ENCODE measurements around the gene DTNA. TPM values are rescaled to one million over a fixed set of nuclear protein-coding genes. Genes with fewer than 3 reads are reported as not detected.
"Not testable (repeated sequence)": the region's sequence is repeated elsewhere in the genome, so short reads cannot be mapped to it uniquely, and the experiment has no call there.

Gene DTNA
- total RNA-seq = 153 TPM
- long read RNA-seq, full-length matches to known transcripts = 9 of 72 reads
- long read RNA-seq, partial matches to known transcripts = 11 of 72 reads
- long read RNA-seq, other reads (novel, unspliced or antisense) = 52 of 72 reads

DNA sequence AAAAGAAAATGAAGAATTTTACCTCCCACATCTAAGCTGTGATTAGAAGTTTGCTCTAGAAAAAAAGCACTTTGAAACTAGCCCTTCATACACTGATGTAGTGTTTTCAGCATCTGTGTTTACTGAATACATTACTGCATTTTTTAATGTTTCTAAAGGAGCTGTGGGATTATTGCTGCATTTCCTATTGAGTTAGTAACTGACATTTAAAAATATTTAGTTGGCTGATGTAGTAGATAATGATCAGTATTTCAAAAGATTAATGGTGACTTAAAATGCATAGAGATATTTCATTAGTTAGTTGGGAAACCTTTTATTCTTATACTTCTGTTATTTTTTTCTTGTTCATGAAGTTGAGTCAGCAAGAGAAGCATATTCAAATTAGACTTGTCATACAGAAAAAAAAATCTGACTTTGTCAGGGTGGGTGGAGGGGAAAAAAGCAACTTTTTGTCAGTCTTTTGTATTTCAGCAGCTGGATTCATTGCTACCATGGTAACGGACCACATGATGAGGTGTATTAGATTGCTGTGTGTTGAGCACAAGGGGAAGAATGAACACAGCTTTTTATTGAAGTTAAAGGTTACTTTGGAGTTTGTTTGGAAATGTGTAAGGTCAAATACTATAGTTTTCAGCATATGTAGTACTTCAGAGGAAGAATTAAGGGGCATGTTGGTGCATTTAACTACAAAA is at the start of gene DTNA:
Gene DTNA, plus strand, starts transcription at position 549 of the 692 bp plus-strand sequence. CDS start 45,679 bp downstream, outside the sequence.
- DNase-seq (ENCODE audit: missing footprints) (no peak), ATAC-seq (peak; percentile 69)
- intact Hi-C loops (cut with DNase I) = loop anchor here (2.0 to 5.0 kb wide), 2 partner anchors 49 to 118 kb away; no protein-coding TSS in a partner anchor

DNA sequence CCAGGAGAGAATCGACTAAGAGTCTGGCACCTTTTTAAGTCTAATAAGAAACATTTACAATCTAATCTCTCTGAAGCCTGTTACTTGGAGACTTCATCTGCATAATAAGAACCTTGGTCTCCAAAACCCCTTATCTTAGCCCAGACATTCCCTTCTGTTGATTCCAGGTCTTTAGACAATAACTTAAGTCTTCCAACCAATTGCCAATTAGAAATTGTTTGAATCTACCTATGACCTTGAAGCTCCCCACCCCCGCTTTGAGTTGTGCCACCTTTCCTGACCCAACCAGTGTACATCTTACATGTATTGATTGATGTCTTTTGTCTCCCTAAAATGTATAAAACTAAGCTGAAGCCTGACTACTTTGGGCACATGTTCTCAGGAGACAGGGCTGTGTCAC is 49.5 kb upstream of the DTNA start:
- intact Hi-C loops (cut with DNase I) = loop anchor here (2.0 to 5.0 kb wide), 3 partner anchors 50 to 127 kb away; partner anchors contain the start of gene DTNA
- DNase-seq (ENCODE audit: missing footprints) = no peak
- no peak for ATAC-seq

- ATAC-seq = no peak
- DNase-seq (ENCODE audit: missing footprints) = no peak
- intact Hi-C loops (cut with DNase I) = loop anchor here (2.0 to 5.0 kb wide), 3 partner anchors 49 to 126 kb away; partner anchors contain the start of gene DTNA
Measured at GRCh38 chr18:34661464-34662087, 48.5 kb upstream of the DTNA start.

DNA sequence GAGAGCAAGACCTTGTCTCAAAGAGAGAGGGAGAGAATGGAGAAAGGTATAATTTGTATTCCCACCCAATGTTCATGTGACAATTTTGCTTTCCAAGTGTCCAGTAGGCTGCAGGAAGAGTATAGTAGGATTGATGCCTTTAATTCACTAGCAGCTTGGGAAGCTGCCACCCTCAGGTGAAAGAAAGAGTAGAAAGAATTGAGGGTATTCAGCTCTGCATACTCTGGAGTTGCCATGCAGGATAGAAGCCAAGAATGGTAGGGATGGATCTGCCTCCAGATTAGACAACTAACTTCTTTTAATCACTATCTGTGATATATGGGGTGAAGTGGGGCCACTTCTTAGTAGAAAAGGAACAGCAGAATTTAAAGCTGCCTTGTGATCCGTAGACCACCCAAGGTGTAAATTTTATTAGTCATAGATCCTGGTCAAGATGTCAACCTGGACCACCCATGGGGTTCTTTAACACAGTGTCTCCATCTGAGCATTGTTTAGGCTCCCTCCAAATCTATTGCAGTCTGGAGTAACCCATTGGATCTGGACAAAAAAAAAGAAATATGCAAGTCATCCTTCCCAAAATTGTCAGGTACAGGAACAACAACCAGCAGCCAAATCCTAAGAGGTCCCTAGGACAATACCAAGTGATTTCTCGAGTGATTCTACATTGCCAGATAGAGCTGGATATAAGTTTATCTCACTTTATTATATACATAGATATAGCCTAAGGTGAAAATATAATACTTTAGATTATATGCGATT is 33.1 kb upstream of the DTNA start:
- ATAC-seq (no peak), DNase-seq (ENCODE audit: missing footprints) (no peak)
- intact Hi-C loops (cut with DNase I) = no loop called here

- ATAC-seq; DNase-seq (ENCODE audit: missing footprints); intact Hi-C loops (cut with DNase I): not testable (repeated sequence)
Measured at GRCh38 chr18:34689750-34690149, 20.3 kb upstream of the DTNA start.

DNA sequence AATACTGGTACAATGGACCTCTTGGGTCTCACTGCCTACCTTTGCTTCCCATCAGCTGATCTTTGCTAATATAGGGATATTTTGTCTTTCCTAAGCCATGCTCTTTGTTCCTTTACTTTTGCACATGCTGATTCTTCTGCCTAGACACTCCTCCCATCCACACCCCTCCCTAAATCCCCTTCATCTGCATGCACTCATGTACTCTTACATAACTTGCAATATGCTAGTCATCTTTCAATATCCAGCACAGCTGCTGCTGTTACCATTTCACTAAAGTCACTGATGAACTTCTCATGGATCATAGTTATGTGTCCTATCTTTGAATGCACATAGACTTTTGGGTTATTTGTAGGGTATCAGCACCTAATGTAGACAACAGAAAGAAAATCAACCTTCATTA is 18.5 kb upstream of the DTNA start:
- intact Hi-C loops (cut with DNase I) = no loop called here
- no peak for DNase-seq (ENCODE audit: missing footprints)
- no peak for ATAC-seq

- no peak for ATAC-seq
- intact Hi-C loops (cut with DNase I) = no loop called here
- no peak for DNase-seq (ENCODE audit: missing footprints)
Measured at GRCh38 chr18:34694591-34695165, 15.4 kb upstream of the DTNA start.

- peak; percentile 37 for ATAC-seq
- intact Hi-C loops (cut with DNase I) = no loop called here
- DNase-seq (ENCODE audit: missing footprints) = no peak
Measured at GRCh38 chr18:34695310-34695709, 14.8 kb upstream of the DTNA start.

DNA sequence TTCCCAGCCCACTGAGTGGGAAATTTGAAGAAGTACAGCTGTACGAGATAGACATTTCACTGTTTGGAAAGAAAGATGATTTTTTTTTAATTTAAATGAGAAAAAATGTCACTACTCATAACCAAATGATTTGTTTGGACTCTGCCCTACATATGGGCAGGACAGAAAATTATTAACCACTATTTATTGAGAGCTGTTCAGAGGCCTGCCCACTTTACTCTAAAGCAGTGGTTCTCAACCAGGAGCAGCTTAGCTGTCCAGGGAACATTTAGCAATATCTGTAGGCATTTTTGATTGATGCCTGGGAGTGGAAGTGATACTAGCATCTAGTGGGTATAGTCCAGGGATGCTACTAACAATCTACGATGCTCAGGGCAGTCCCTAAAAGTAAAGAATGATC is 13.4 kb upstream of the DTNA start:
- ATAC-seq (no peak), DNase-seq (ENCODE audit: missing footprints) (no peak)
- intact Hi-C loops (cut with DNase I) = no loop called here

- DNase-seq (ENCODE audit: missing footprints) (no peak), ATAC-seq (no peak)
- intact Hi-C loops (cut with DNase I) = no loop called here
Measured at GRCh38 chr18:34697233-34697632, 12.9 kb upstream of the DTNA start.

GRCh38 chr18:34697891-34698290 is 12.2 kb upstream of the DTNA start:
- ATAC-seq = no peak
- no peak for DNase-seq (ENCODE audit: missing footprints)
- intact Hi-C loops (cut with DNase I) = no loop called here

DNA sequence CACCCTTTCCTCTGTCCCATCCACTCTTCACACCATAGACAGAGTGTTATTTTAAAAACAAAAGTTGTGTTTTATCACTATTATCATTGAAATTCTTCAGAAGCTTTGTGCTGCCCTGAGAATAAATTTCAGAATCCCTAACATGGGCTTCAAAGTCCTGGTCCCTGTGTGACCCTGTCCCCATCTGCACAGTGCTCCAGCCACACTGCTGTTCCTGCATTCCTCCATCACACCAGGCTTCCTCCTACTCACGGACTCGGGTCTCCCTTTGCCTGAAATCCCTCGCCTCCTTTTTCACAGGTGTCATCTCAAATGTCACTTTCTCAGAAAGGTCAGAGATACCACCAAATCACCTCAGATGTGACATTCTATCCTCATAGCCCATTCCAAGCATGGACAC is 8.2 kb upstream of the DTNA start:
- DNase-seq (ENCODE audit: missing footprints) = no peak
- ATAC-seq = no peak
- intact Hi-C loops (cut with DNase I) = no loop called here

GRCh38 chr18:34702814-34703213 is 7.3 kb upstream of the DTNA start:
- DNase-seq (ENCODE audit: missing footprints) (no peak), ATAC-seq (no peak)
- intact Hi-C loops (cut with DNase I) = no loop called here

DNA sequence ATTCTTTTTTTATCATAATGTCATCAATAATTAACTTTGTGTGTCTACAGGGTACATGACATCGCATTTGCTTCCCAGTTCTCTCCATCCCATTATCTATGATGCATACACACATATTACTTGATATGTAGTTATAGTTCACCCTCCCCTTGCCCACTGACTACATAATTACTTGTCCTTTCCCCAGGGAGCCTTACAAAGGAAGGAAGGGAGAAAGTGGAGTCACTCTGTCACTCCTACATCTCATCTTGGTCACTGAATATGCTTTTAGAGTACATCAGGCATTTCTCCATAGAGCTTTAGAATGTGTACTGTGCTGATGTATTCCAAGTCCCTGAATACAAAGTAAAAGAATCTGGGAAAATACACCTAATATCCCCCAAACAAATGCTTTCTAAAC is 6.0 kb upstream of the DTNA start:
- ATAC-seq (no peak), DNase-seq (ENCODE audit: missing footprints) (no peak)
- intact Hi-C loops (cut with DNase I) = no loop called here

- intact Hi-C loops (cut with DNase I) = loop anchor here (5.0 kb wide), 1 partner anchor 113 kb away; no protein-coding TSS in a partner anchor
- DNase-seq (ENCODE audit: missing footprints) (no peak), ATAC-seq (no peak)
Measured at GRCh38 chr18:34704823-34705222, 5.3 kb upstream of the DTNA start.

DNA sequence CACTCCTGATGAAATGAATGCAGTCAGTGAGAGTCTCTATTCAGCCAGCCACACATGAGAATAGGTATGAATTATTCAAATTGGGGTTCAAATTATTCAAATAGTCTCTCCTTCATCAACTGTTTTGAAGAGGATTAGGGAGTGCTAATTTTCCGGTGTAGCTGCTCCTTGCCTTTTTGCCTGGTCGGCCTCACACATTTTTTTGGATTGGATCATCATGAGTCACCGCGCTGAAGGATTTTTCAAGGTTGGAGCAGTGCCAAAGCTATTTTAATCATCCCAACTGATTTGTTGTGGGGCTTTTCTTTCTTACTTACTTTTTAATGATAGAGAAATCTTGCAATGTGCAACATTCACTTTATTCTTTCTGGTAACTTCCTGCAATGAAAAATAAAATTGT is 2.4 kb upstream of the DTNA start:
- DNase-seq (ENCODE audit: missing footprints) = no peak
- intact Hi-C loops (cut with DNase I) = loop anchor here (5.0 kb wide), 1 partner anchor 115 kb away; no protein-coding TSS in a partner anchor

DNA sequence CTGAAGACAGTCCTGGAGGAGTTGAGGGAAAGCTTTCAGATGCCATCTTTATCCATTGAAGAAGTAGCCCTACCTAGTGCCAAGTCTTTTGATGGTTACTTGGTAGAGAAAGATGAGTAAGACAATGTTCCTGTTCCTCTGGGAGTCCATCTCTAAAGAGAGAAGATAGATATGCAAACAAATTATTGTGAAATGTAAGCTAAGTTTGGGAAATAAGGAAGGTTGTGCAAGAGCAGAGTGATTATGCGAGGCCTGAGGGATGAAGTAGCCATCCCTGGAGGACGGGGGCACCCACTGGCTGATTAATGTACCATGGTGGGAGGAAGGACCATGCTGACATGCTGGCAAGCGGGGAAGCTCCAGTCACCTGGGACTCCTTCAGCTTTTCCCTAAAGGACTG is 994 bp upstream of the DTNA start:
- ATAC-seq (peak; percentile 36), DNase-seq (ENCODE audit: missing footprints) (no peak)
- intact Hi-C loops (cut with DNase I) = loop anchor here (5.0 kb wide), 1 partner anchor 117 kb away; no protein-coding TSS in a partner anchor

More for the DNA sequence above, 2.4 kb upstream of the DTNA start:
- ATAC-seq = peak; percentile 38

DNA sequence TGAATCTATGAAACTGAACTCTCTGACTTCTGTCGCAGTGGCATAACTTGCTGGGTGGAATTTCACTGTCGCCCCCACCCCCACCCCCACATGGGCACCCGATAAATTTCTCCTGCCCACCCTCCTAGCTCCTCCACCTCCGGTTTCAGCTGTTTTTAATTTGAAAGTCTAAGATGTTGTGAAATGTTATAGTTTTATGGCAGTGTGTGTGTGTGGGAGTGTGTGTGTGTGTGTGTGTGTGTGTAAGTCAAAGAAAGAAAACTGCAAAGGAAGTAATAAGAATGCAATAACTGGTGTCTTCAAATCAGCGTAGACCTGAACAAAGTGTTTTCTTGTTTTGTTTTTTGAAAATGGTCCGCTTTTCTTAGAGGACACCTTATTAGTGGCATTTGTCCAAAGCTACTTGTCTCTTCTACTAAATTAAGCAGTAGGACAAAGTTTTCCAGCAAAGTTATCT is 388 bp downstream of the DTNA start:
- peak; percentile 48 for ATAC-seq
- intact Hi-C loops (cut with DNase I) = loop anchor here (2.0 kb wide), 1 partner anchor 50 kb away; no protein-coding TSS in a partner anchor
- DNase-seq (ENCODE audit: missing footprints) = no peak

GRCh38 chr18:34710934-34711333 is 836 bp downstream of the DTNA start:
- intact Hi-C loops (cut with DNase I) = loop anchor here (2.0 kb wide), 1 partner anchor 50 kb away; no protein-coding TSS in a partner anchor
- no peak for DNase-seq (ENCODE audit: missing footprints)
- peak; percentile 45 for ATAC-seq

All from Right ventricle myocardium inferior (tissue), 1 donor.